OCI-LY1 (cell line): ENCODE results near the gene CACNA2D4.

Experiments used
- H2AFZ ChIP-seq: fragments of 200-600 bp; sonication (generic), shearing (Covaris generic); 2 replicates; pipeline ENCODE4 v1.6.0; 2014; ENCODE audit warnings: antibody characterized with exemption, mild to moderate bottlenecking, low read length
- H3F3A ChIP-seq: fragments of 200-600 bp; sonication (generic), shearing (Covaris generic); 2 replicates; pipeline ENCODE4 v1.6.0; 2014; ENCODE audit warnings: mild to moderate bottlenecking, antibody characterized with exemption, low read length, moderate library complexity; ENCODE audit not compliant: insufficient read depth
- H3K27ac ChIP-seq: fragments of 200-600 bp; sonication (generic); 2 replicates; pipeline ENCODE4 v1.5.1; 2014; ENCODE audit warnings: low read length, mixed run types, mild to moderate bottlenecking, low read depth; ENCODE audit not compliant: poor library complexity, severe bottlenecking
- H3K27me3 ChIP-seq: fragments of 200-600 bp; sonication (generic); 2 replicates; pipeline ENCODE4 v1.6.0; 2014; ENCODE audit warnings: antibody characterized with exemption, mild to moderate bottlenecking, low read length, moderate library complexity; ENCODE audit not compliant: insufficient read depth
- H3K36me3 ChIP-seq: fragments of 200-600 bp; sonication (generic); 2 replicates; pipeline ENCODE4 v1.6.1; 2014; ENCODE audit warnings: mild to moderate bottlenecking, antibody characterized with exemption, low read length, moderate library complexity, mixed read lengths; ENCODE audit not compliant: insufficient read depth
- H3K4me1 ChIP-seq: fragments of 200-600 bp; sonication (generic); 2 replicates; pipeline ENCODE4 v1.5.1; 2014; ENCODE audit warnings: mild to moderate bottlenecking, low read length, moderate library complexity; ENCODE audit not compliant: insufficient read depth, severe bottlenecking
- H3K4me2 ChIP-seq: fragments of 200-600 bp; sonication (generic), shearing (Covaris generic); 2 replicates; pipeline ENCODE4 v1.6.1; 2014; ENCODE audit warnings: low read length
- H3K4me3 ChIP-seq: fragments of 200-600 bp; sonication (generic); 2 replicates; pipeline ENCODE4 v1.5.1; 2014; ENCODE audit warnings: low read length, low read depth, mild to moderate bottlenecking, mixed read lengths; ENCODE audit not compliant: poor library complexity, severe bottlenecking
- H3K79me2 ChIP-seq: fragments of 200-600 bp; shearing (Covaris generic); 2 replicates; pipeline ENCODE4 v1.6.1; 2016; ENCODE audit warnings: mixed run types, low read length, mixed read lengths; ENCODE audit not compliant: insufficient read depth
- H3K9ac ChIP-seq: fragments of 200-600 bp; sonication (generic), shearing (Covaris generic); 2 replicates; pipeline ENCODE4 v1.6.1; 2014; ENCODE audit warnings: mild to moderate bottlenecking, low read length, mixed read lengths
- H3K9me2 ChIP-seq: fragments of 200-600 bp; sonication (generic), shearing (Covaris generic); 2 replicates; pipeline ENCODE4 v1.6.1; 2014; ENCODE audit warnings: low read depth, mild to moderate bottlenecking, low read length, mixed read lengths
- H3K9me3 ChIP-seq: fragments of 200-600 bp; shearing (Covaris generic); 2 replicates; pipeline ENCODE4 v1.6.1; 2014; ENCODE audit warnings: low read length, mixed read lengths
- H4K20me1 ChIP-seq: fragments of 200-600 bp; sonication (generic), shearing (Covaris generic); 2 replicates; pipeline ENCODE4 v1.6.0; 2016; ENCODE audit warnings: mild to moderate bottlenecking, low read length; ENCODE audit not compliant: insufficient read depth
- CTCF ChIP-seq: fragments of 200-600 bp; sonication (generic), shearing (Covaris generic); IDR thresholded peaks from 2 replicates; pipeline ENCODE4 v1.5.1; 2017; ENCODE audit warnings: mild to moderate bottlenecking, antibody characterized with exemption, low read length, moderate library complexity, mixed read lengths
- EZH2 ChIP-seq: fragments of 200-600 bp; sonication (generic), shearing (Covaris generic); IDR thresholded peaks from 2 replicates; pipeline ENCODE4 v1.8.0; 2017; ENCODE audit warnings: borderline replicate concordance, mixed run types, mild to moderate bottlenecking, antibody characterized with exemption, low read length, moderate library complexity, mixed read lengths

CACNA2D4 gene

GRCh38 chr12:1920971-1921370 is 2.5 kb upstream of the CACNA2D4 start:
- no peaks in the 10 kb centered on the region for H4K20me1 ChIP-seq
- no peaks in the 10 kb centered on the region for H3K36me3 ChIP-seq
- no peak overlapping the region for H3K4me2 ChIP-seq

DNA sequence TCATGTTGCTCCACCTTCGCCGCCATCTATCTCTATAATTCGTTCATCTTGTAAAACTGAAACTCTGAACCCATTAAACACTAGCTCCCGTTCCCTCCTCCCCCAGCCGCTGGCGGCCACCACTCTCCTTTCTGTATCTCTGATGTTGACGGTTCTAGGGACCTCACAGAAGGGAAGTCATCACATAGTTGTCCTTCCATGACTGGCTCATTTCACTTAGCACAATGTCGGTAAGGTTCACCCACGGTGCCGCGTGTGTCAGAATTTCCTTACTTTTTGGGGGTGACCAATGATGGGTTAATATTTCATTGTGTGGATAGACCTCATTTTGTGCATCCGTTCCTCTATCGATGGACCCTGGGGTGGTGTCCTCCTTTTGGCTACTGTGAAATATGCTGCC is 2.0 kb upstream of the CACNA2D4 start:
- Histone ChIP-seq H3F3A (no peaks in the 10 kb centered on the region), H2AFZ (no peak overlapping the region), H3K4me2 (no peak overlapping the region), H3K27me3 (no peaks in the 10 kb centered on the region; the same call in none of the 2 replicates), H3K27ac (no peak overlapping the region), H3K4me1 (peaks cover 18% of the 10 kb centered on the region), H4K20me1 (no peaks in the 10 kb centered on the region), H3K9me3 (no peaks in the 10 kb centered on the region), H3K9ac (no peak overlapping the region), H3K79me2 (no peaks in the 10 kb centered on the region), H3K4me3 (no peak overlapping the region), H3K9me2 (no peaks in the 10 kb centered on the region), H3K36me3 (no peaks in the 10 kb centered on the region)
- TF ChIP-seq EZH2 = no peak
- no peak for TF ChIP-seq CTCF

More at GRCh38 chr12:1920971-1921370, 2.5 kb upstream of the CACNA2D4 start:
- Histone ChIP-seq H3K27me3 (no peaks in the 10 kb centered on the region; the same call in none of the 2 replicates), H2AFZ (no peak overlapping the region), H3F3A (no peaks in the 10 kb centered on the region), H3K9me2 (no peaks in the 10 kb centered on the region), H3K4me1 (peaks cover 13% of the 10 kb centered on the region), H3K4me3 (no peak overlapping the region), H3K9ac (no peak overlapping the region), H3K79me2 (no peaks in the 10 kb centered on the region), H3K9me3 (no peaks in the 10 kb centered on the region), H3K27ac (no peak overlapping the region)
- TF ChIP-seq CTCF (no peak), EZH2 (no peak)

DNA sequence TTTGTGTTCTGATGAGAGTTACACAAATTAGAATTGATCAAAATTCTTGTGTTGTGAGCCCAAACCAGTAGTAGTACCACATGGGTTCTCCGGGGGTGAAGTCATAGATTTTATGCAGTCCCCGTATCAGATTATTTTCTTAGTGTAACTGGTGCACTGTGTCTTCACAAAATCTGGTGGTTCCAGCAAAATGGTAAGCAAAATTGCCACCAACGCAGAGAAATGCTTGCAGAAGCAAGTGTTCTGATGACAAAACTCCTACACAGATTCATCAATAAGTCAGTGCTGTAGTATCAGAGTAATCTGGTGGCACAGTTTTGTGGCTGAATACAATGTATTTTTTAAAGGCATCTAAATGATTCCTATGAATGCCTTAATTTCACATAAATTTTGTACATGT is 1.3 kb upstream of the CACNA2D4 start:
- H2AFZ ChIP-seq = no peak overlapping the region
- H3F3A ChIP-seq = no peaks in the 10 kb centered on the region
- no peaks in the 10 kb centered on the region for H3K9me2 ChIP-seq
- H4K20me1 ChIP-seq = no peaks in the 10 kb centered on the region
- TF ChIP-seq EZH2 = no peak
- TF ChIP-seq CTCF = no peak
- H3K79me2 ChIP-seq = no peaks in the 10 kb centered on the region
- no peaks in the 10 kb centered on the region for H3K9me3 ChIP-seq
- H3K4me3 ChIP-seq = no peak overlapping the region
- H3K4me2 ChIP-seq = no peak overlapping the region
- no peak overlapping the region for H3K9ac ChIP-seq
- H3K4me1 ChIP-seq = peaks cover 14% of the 10 kb centered on the region
- no peak overlapping the region for H3K27ac ChIP-seq
- H3K36me3 ChIP-seq = no peaks in the 10 kb centered on the region
- H3K27me3 ChIP-seq = no peaks in the 10 kb centered on the region; the same call in none of the 2 replicates
